ENCODE results near the gene PLXNA1.

PLXNA1 gene

DNA sequence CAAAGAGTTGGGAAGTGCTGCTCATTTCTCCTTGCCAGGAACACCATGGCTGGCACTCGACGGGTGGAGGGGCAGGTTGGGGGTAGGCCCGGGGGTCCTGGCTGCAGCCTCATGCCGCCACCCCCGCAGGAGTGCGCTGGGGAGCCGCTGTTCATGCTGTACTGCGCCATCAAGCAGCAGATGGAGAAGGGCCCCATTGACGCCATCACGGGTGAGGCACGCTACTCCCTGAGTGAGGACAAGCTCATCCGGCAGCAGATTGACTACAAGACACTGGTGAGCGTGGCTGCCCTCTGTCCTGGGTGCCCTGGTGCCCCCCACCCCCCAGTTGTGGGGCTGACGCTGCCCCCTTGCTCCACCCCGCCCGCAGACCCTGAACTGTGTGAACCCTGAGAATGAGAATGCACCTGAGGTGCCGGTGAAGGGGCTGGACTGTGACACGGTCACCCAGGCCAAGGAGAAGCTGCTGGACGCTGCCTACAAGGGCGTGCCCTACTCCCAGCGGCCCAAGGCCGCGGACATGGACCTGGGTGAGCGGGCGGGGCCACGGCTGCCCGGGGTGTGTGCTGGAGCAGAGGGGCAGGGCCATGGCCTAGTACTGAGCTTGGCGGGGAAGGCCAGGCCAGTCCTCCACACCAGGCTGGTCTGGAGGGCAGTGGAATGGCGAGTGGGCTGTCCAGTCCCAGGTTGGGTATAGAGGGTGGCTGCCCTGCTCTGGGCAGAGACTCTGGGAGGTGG lies 45.1 kb downstream of the PLXNA1 start:
- TF ChIP-seq, protein P1, sequence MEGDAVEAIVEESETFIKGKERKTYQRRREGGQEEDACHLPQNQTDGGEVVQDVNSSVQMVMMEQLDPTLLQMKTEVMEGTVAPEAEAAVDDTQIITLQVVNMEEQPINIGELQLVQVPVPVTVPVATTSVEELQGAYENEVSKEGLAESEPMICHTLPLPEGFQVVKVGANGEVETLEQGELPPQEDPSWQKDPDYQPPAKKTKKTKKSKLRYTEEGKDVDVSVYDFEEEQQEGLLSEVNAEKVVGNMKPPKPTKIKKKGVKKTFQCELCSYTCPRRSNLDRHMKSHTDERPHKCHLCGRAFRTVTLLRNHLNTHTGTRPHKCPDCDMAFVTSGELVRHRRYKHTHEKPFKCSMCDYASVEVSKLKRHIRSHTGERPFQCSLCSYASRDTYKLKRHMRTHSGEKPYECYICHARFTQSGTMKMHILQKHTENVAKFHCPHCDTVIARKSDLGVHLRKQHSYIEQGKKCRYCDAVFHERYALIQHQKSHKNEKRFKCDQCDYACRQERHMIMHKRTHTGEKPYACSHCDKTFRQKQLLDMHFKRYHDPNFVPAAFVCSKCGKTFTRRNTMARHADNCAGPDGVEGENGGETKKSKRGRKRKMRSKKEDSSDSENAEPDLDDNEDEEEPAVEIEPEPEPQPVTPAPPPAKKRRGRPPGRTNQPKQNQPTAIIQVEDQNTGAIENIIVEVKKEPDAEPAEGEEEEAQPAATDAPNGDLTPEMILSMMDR (conservative IDR thresholded peaks at IDR 0.05; ENCODE audit: low read length): no peak

DNA sequence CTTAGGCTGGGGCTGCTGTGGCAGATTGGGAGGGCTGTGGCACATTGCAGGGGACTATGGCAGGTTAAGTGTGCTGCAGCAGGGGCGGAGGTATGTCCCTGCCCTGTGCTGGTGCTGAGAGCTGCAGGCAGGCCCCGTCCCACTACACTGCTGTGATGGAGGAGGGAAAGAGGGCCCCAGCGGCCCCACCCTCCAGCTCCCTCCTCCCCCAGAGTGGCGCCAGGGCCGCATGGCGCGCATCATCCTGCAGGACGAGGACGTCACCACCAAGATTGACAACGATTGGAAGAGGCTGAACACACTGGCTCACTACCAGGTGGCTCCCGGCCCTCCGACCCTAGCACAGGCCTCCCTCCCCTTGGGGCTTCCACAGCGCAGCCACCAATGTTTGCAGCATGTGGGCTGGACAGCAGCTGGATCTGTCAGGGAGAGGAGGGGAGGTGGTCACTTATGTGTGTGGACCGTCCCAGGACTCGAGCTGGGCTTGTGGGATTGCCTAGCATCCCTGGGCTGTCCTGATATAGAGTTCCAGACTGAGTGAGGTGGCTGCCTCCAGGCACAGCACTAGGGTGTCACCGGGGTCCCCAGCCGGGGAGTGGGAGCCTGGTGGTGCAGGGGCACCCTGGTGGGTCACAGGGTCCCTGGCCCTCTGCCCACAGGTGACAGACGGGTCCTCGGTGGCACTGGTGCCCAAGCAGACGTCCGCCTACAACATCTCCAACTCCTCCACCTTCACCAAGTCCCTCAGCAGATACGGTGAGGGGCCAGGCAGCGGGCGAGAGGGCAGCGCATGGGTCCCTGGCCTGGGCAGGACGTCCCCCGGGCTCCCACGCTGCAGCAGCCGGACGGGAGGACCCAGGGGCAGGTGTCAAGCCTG lies 46.1 kb downstream of the PLXNA1 start:
- H3K4me3 ChIP-seq (ENCODE audit: low read length): no peak overlapping the region
- no peak for DNase-seq (ENCODE audit: low read depth)
- TF ChIP-seq, protein P1 (conservative IDR thresholded peaks at IDR 0.05; ENCODE audit: low read length): no peak

More for the DNA sequence above, 45.1 kb downstream of the PLXNA1 start:
- no peak overlapping the region for H3K4me3 ChIP-seq (ENCODE audit: low read length)
- DNase-seq (ENCODE audit: low read depth): no peak

DNA sequence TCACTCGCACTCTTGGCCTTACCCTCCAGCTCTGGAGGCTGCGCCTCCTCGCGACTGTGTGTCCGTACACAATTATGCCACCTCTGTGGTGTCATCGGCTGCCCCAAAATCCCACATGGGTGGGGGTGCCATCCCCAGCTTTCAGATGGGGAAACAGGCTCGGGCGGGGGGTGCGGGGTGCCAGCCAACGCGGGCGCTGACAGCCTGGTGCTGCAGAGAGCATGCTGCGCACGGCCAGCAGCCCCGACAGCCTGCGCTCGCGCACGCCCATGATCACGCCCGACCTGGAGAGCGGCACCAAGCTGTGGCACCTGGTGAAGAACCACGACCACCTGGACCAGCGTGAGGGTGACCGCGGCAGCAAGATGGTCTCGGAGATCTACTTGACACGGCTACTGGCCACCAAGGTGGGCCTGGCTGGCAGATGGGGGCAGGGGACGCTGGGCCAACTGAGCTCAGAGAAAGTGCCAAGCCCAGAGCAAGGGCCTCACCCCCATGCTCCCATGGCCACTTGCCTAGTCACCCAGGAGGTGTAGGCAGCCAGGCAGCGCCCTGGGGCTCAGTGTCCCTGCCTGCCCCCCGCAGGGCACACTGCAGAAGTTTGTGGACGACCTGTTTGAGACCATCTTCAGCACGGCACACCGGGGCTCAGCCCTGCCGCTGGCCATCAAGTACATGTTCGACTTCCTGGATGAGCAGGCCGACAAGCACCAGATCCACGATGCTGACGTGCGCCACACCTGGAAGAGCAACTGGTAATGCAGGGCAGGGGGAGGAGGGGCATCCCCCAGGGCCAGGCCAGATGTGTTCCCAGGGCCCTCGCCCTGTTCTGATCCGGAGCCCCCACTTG lies 47.0 kb downstream of the PLXNA1 start:
- TF ChIP-seq, protein P1 (conservative IDR thresholded peaks at IDR 0.05; ENCODE audit: low read length): no peak
- H3K4me3 ChIP-seq (ENCODE audit: low read length): no peak overlapping the region
- no peak for DNase-seq (ENCODE audit: low read depth)

DNA sequence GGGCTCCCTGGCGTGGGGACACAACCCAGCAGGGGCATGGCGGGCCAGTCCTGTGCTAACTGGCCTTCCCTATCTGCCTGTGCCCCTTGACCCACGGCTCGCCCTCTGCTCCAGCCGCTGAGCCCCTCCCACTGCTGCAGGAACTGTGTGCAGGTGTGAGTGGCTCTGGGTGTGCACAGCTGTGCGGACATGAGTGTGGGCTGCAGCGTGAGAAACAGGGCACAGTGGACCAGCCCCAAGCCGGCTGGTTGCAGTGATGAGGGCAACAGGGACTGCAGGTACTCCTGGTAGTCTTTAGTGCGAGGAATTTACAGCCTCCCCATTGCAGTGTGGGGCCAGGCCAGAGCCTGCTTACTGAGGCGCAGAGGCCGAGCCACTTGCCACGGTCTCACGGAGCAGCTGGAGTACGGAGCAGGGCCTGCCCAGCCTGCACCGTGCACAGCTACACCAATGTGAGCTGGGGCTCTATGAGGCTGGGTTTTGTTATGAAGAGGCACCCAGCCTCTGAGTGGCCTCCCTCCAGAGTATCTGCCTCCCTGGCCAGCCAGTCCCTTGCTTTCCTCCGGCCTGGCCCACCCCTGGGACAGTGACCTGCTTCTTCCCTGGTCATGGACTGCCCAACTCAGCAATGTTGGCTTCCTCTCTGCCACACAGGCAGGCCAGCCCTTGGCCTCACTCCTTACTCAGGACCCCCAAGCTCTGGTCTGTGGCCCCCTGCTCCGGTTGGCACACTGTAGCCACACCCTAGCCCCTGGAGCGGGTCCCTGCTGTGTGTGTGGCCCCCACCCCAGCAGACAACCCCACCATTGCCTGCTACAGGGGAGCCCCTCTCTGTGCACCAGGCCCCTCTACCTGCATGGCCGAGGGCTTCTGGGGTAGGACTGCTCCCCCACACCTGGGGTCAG lies 47.8 kb downstream of the PLXNA1 start:
- TF ChIP-seq, protein P1 (conservative IDR thresholded peaks at IDR 0.05; ENCODE audit: low read length): no peak
- H3K4me3 ChIP-seq (ENCODE audit: low read length): no peak overlapping the region
- no peak for DNase-seq (ENCODE audit: low read depth)

DNA sequence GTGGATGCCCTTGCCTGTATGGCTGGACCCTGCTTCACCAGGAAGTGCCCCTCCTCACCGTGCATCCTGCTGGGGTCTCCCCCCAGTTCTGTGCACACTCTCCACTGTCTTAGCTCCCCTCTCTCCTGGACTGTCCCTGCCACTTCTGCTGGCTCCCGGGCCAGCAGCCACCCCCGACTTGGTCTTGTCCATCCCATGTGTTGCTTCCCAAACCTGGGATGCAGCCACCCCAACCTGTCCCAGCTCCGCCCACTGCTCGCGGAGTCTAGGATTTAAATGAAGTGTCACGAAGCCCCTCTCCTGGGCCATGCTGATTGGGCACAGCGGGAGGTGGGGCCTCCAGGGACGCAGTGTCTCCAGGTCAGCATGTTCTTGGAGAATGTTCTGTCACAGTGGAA lies 48.5 kb downstream of the PLXNA1 start:
- H3K4me3 ChIP-seq (ENCODE audit: low read length): no peak overlapping the region

More for the DNA sequence above, 48.5 kb downstream of the PLXNA1 start:
- TF ChIP-seq, protein P1 (conservative IDR thresholded peaks at IDR 0.05; ENCODE audit: low read length): no peak
- DNase-seq (ENCODE audit: low read depth): no peak
